Left kidney (tissue), 2 donors: ENCODE results near the gene ANG. TPM values are rescaled to one million over a fixed set of nuclear protein-coding genes. Genes with fewer than 3 reads are reported as not detected.

Experiments
- DNase-seq: peaks from one replicate; pipeline ENCODE4 v3.0.0-alpha.2; 2013
- polyA plus RNA-seq: library from polyadenylated mRNA; unstranded; fragments of 120-200 nt; gene quantifications from one replicate; pipeline ENCODE4 v1.2.1, GENCODE V29; 2013; ENCODE audit not compliant: insufficient read length

The ANG gene
- polyA plus RNA-seq, 1 donor, result 3.3 TPM

DNA sequence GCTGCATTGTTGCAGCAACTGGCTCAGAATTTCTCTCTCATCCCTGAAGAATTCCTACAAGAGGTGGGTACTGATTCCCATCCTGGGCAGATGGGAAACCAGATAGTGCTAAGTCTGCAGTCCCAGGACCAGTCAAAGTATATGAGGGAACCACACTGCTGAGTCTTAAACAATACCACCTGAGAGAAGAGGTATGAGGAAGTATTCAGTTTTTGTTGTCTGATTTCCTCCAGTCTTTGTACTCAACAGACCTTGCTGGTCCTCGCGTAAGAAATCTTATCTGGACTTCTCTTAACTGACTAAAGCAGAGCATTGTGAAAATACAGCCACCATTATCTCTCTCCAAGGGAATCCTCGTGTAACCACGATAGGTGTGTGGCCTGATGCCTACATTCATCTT lies 53.6 kb downstream of the ANG start:
- DNase-seq, result no peak

- DNase-seq, result no peak
These were observed 55.0 kb downstream of the ANG start for GRCh38 chr14:20743556-20743955.

Other genes with a start within 250 kb of the ANG start
- 85.7 TPM for gene OSGEP, start 234.0 kb upstream of the ANG start, polyA plus RNA-seq
- 289 TPM for gene APEX1, start 233.5 kb upstream of the ANG start, polyA plus RNA-seq
- gene PIP4P1, start 227.3 kb upstream of the ANG start, polyA plus RNA-seq, result 37.0 TPM
- 74.1 TPM for gene PNP, start 219.4 kb upstream of the ANG start, polyA plus RNA-seq
- gene RNASE10, start 183.2 kb upstream of the ANG start, polyA plus RNA-seq, result 0.13 TPM
- not detected for gene RNASE9, start 127.7 kb upstream of the ANG start, polyA plus RNA-seq
- gene RNASE11, start 100.8 kb upstream of the ANG start, polyA plus RNA-seq, result not detected
- gene RNASE12, start 97.4 kb upstream of the ANG start, polyA plus RNA-seq, result not detected
- gene OR6S1, start 47.1 kb upstream of the ANG start, polyA plus RNA-seq, result not detected
- gene RNASE4, start 4.2 kb upstream of the ANG start, polyA plus RNA-seq, result 1.0 TPM
- 0.40 TPM for gene EDDM3A, start 57.1 kb downstream of the ANG start, polyA plus RNA-seq
- 0.20 TPM for gene EDDM3B, start 79.6 kb downstream of the ANG start, polyA plus RNA-seq
- 5.0 TPM for gene RNASE6, start 92.5 kb downstream of the ANG start, polyA plus RNA-seq
- gene RNASE1, start 114.1 kb downstream of the ANG start, polyA plus RNA-seq, result 98.4 TPM
- 1.2 TPM for gene RNASE3, start 202.6 kb downstream of the ANG start, polyA plus RNA-seq